Stimulated activated effector memory CD8-positive, alpha-beta T cell treated with anti-CD3 and anti-CD28 coated beads, Interleukin-12 subunit alpha, Interleukin-12 subunit beta, amount 100 ng/mL, for 72 hours (primary cell): ENCODE measurements around the gene PSMG2.

ENCODE experiments used
- ATAC-seq: fragments of 150-1000 bp; cut with Tn5 transposase; 2 replicates; pipeline ENCODE4 v1.10.0; 2021
- DNase-seq, 2 donors: peaks; one replicate each; pipeline ENCODE4 v3.0.0; 2021 to 2022; ENCODE audit warnings: low spot score in 2 of 2
- H3K27ac Mint-ChIP-seq: one replicate; pipeline ENCODE4 v1.8.0; 2022; ENCODE audit warnings: mild to moderate bottlenecking, mixed read lengths
- H3K36me3 Mint-ChIP-seq: one replicate; pipeline ENCODE4 v1.8.0; 2022; ENCODE audit warnings: mild to moderate bottlenecking, mixed read lengths
- H3K4me1 Mint-ChIP-seq: one replicate; pipeline ENCODE4 v1.8.0; 2022; ENCODE audit warnings: mixed read lengths
- H3K4me3 Mint-ChIP-seq: one replicate; pipeline ENCODE4 v1.8.0; 2022; ENCODE audit warnings: mild to moderate bottlenecking, mixed read lengths
- H3K9me3 Mint-ChIP-seq: one replicate; pipeline ENCODE4 v1.8.0; 2022; ENCODE audit warnings: mixed read lengths

Gene PSMG2

DNA sequence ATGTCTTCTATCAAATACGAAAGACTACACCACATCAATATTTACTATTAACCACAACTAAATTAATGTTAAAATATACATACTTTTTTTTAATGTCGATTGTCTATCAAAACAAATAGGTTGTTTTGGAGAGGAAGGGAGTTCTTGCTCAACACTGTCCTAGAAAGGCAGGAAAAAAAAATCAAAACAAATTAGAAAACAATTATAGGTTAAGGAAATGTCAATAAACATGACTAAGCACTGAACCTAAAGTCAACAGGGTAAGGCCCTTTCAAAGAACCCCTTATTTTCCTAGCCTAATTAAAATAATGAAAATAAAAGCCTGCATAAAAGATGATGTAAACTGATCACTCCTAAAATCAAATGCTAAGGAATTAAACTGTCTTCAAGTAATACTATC, 3.1 kb upstream of the PSMG2 start:
- peaks cover 50% of the 10 kb centered on the region for H3K36me3 Mint-ChIP-seq
- no peak for ATAC-seq

DNA sequence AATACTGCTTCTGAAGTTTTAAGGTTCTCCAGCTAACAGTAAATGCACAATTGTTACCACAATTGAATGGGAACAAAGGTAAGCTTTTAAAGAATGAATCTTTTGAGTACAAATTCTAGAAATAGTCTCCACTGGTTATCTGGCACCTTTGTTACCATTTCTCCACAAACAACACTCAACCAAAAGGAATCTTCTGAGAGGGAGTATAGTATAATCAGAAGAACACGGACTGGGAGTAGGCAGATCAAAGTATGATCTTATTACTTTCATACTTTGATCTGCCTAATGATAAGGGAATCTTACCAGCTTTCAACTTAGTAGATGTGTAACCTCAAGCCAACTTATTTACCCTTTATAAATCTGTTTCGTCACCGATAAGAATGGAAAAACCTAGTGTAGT, 1.7 kb upstream of the PSMG2 start:
- H3K27ac Mint-ChIP-seq: peak overlapping the region; percentile 100
- peaks cover 36% of the 10 kb centered on the region for H3K4me1 Mint-ChIP-seq
- DNase-seq: no peak
- no peaks in the 10 kb centered on the region for H3K9me3 Mint-ChIP-seq
- ATAC-seq: no peak
- peak overlapping the region; percentile 99 for H3K4me3 Mint-ChIP-seq
- H3K36me3 Mint-ChIP-seq: peaks cover 47% of the 10 kb centered on the region

More for the DNA sequence above, 3.1 kb upstream of the PSMG2 start:
- H3K9me3 Mint-ChIP-seq: no peaks in the 10 kb centered on the region
- H3K27ac Mint-ChIP-seq: no peak overlapping the region
- H3K4me1 Mint-ChIP-seq: peaks cover 25% of the 10 kb centered on the region
- no peak overlapping the region for H3K4me3 Mint-ChIP-seq
- DNase-seq: no peak

DNA sequence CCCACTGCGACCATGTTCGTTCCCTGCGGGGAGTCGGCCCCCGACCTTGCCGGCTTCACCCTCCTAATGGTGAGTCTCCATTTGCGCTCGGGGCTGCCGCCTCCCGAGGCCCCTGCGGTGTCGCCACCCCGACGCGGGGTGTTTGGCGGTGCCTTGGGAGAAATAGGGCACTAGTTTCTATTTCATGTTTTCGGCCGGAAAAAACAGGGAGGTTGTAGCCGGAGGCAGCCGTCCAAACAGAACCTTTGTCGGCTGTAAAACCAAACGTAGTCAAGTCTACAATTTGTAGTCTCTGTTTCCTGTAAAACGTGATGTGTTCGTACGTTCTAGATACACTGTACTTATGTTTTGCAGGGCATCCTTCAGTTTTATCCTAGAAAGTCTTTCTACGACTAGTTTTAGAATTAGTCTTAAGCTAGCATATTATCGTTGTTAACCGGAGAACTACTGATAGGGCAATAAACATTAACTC, 290 bp downstream of the PSMG2 start:
- peak overlapping the region; percentile 99 for H3K4me3 Mint-ChIP-seq
- DNase-seq (no peak), ATAC-seq (peak; percentile 66)
- no peaks in the 10 kb centered on the region for H3K9me3 Mint-ChIP-seq
- H3K4me1 Mint-ChIP-seq: peaks cover 36% of the 10 kb centered on the region
- H3K27ac Mint-ChIP-seq: peak overlapping the region; percentile 100
- peaks cover 50% of the 10 kb centered on the region for H3K36me3 Mint-ChIP-seq

DNA sequence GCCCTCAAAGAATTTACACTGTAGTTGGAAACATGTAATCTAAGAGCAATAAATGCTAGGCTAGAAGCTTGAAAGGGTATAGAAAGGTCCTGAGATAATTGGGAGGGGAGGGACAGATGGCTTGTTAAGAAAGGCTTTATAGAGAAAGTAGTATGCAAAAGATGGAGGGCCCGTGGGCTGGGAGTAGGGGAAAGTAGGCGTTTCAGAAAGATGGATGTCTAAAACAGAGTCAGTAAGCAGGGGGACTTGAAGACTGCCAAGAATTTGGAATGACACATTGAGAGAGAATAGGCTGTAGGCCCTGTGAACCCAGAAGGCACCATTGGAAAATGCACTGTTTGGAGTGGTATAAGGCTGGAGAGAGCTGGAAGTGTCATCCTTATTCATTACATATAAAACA, 822 bp downstream of the PSMG2 start:
- peak overlapping the region; percentile 99 for H3K4me3 Mint-ChIP-seq
- DNase-seq (no peak), ATAC-seq (no peak)
- no peaks in the 10 kb centered on the region for H3K9me3 Mint-ChIP-seq
- H3K36me3 Mint-ChIP-seq: peaks cover 50% of the 10 kb centered on the region
- H3K4me1 Mint-ChIP-seq: peaks cover 36% of the 10 kb centered on the region
- peak overlapping the region; percentile 100 for H3K27ac Mint-ChIP-seq

DNA sequence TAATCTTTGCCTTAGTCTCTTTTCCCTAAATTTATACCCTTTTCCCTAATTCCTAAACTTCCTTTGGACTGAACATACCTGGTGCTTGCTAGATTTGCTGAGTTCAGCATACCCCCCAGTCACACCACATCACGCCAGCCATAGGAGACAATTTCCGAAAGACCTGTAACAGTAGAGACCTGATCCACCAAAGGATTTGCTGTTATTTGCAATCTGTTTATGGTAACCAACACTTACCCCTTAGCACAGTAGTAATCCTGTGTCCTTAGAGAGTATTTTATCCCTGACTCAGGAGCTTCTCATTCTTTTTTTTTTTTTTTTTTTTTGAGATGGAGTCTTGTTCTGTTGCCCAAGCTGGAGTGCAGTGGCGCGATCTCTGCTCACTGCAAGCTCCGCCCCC, 8.6 kb downstream of the PSMG2 start:
- Mint-ChIP-seq H3K36me3 (peaks cover 100% of the 10 kb centered on the region), H3K9me3 (no peaks in the 10 kb centered on the region), H3K4me1 (no peaks in the 10 kb centered on the region), H3K27ac (peak overlapping the region; percentile 50), H3K4me3 (no peak overlapping the region)
- no peak for ATAC-seq
- DNase-seq: no peak

DNA sequence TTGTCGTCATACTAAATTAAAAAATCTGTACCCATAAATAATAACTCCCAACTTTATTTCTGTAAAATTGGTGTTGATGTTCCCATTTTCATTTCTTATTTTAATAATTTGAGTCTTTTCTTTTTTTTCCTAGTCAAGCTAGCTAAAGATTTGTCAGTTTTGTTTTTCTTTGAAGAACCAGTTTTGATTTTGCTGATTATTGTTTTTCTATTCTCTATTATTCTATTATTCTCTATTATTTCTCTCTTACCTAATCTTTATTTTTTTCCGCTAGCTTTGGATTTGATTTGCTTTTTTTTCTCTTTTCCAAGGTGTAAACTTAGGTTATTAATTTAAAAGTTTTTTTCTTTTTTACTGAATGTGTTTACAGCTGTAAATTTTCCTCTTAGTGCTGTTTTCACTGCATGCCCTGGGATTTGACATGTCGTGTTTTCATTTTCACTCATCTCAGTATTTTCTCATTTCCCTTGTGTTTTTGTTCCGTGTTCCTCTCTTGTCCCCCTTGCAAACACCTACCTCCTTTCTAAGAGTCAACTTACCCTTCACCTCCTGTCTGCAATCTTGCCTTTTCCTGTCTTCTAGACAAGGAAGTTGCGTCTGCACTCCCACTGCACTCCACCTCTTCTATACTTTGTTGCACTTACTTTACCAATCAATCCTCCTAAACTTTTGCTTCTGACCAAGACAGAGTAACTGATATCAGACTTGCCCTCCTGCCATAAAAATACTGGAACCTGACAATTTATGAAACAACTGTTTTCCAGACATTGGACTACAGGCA, 18.8 kb downstream of the PSMG2 start:
- DNase-seq (no peak), ATAC-seq (no peak)
- Mint-ChIP-seq H3K4me3 (no peak overlapping the region), H3K4me1 (peaks cover 6% of the 10 kb centered on the region), H3K27ac (peak overlapping the region; percentile 7), H3K9me3 (no peaks in the 10 kb centered on the region), H3K36me3 (peaks cover 100% of the 10 kb centered on the region)

DNA sequence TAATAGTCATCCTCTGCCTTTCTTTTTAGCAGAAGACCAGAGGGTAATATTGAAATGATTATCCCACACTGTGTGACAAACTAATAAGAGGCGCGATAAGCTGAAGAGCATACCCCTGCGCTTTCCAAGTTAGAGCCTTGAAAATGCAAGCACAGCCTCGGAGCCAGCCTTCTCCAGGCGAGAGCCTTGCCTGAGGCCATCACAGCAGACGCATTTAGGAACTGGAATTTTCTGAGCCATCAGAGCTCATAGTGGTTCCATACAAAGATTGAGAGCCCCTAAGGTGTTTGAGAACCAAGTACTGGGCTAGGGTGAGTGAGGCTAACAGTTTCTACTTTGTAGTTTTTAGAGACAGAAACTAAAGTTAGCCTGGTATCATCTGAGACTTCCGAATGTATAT, 19.9 kb downstream of the PSMG2 start:
- no peak for DNase-seq
- Mint-ChIP-seq H3K4me3 (no peak overlapping the region), H3K36me3 (peaks cover 98% of the 10 kb centered on the region), H3K9me3 (no peaks in the 10 kb centered on the region), H3K27ac (peak overlapping the region; percentile 2), H3K4me1 (peaks cover 6% of the 10 kb centered on the region)
- no peak for ATAC-seq

DNA sequence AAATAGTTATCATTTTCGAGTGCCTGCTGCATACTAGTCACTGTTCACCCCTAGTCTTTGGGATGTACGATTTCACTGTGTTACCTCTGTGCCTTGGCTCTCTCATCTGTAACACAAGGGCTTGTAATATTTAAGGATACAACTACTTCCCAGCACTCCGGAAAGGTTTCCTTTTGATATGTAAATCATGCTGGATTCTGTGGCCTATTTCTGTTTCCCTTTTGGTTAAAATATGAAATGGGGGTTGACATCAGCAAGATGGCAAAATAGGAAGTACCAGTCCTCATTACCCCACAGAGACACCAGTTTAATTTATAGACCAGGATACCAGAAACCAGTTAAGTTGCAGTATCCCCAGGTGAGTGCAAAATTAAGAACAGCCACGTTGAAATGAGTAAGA, 23.5 kb downstream of the PSMG2 start:
- Mint-ChIP-seq H3K4me3 (no peak overlapping the region), H3K27ac (no peak overlapping the region), H3K36me3 (peaks cover 62% of the 10 kb centered on the region), H3K9me3 (no peaks in the 10 kb centered on the region), H3K4me1 (peaks cover 6% of the 10 kb centered on the region)
- ATAC-seq (no peak), DNase-seq (no peak)

DNA sequence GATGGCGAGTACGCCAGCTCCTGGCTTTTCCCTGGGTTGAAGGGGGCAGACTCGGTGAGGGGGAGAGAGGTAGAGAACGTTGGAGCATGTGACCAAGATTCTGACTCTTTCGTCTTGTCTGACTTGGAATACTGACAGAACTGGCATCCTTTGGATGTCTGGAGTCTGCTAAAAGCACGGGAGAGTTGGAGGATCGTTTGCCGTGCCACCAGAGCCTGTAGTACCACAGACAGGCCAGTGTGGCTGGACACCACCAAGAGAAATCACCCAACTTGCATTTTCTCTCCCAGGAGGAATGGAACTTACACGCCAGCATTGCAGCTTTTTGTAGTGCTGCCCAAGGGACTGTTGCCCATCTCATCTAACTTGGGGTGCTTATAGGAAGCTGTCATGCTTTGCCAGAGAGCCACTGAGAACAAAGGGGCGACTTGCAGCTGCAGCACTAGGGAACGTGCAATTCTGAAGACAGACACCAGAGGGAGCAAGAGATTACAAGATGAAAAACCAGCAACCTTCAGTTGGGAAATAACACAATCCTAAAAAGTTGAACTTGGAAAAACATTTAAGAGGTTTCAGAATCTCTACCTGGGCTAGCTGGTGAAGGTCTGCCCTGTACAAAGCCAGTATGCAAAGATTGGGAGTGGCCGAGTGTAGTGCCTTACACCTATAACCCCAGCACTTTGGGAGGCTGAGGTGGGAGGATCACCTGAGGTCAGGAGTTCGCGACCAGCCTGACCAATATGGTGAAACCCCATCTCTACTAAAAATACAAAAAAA, 24.1 kb downstream of the PSMG2 start:
- DNase-seq (peak; percentile 65 to 85), ATAC-seq (peak; percentile 44)
- Mint-ChIP-seq H3K4me3 (no peak overlapping the region), H3K9me3 (no peaks in the 10 kb centered on the region), H3K27ac (no peak overlapping the region), H3K36me3 (peaks cover 56% of the 10 kb centered on the region), H3K4me1 (peaks cover 2% of the 10 kb centered on the region)

DNA sequence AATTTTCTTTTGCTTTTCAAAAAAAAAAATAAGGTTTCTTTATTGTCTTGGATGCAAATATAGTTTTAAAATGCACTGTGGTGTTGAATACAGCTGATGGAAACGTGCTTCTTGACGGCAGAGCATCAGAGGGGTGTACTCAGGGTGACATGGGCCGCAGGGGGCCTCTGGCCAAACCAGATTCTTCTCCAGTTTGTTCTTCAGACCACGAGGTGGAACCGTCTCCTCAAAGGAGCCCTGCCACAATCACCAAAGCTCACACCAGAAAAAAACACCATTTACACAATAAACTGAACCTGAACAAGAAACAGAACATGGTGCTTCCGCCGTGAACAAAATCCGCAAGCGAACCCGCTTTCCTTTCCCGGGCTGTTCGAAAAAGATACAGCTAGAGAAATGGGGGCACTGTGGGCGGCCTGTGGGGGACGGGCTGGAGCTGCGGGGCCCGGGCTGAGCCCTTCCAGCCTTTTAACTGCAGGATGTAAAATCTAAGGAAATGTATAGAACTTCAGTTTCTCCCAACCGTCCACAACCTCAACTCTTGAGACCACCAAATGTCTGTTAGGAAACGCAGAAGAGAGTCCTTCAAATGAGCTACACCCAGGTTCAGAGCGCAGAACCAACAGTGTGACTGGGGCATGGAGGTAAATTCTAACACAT, 34.5 kb downstream of the PSMG2 start:
- H3K4me3 Mint-ChIP-seq: no peak overlapping the region
- no peak for ATAC-seq
- no peak for DNase-seq
- no peaks in the 10 kb centered on the region for H3K9me3 Mint-ChIP-seq
- H3K27ac Mint-ChIP-seq: no peak overlapping the region
- H3K4me1 Mint-ChIP-seq: no peaks in the 10 kb centered on the region
- no peaks in the 10 kb centered on the region for H3K36me3 Mint-ChIP-seq

DNA sequence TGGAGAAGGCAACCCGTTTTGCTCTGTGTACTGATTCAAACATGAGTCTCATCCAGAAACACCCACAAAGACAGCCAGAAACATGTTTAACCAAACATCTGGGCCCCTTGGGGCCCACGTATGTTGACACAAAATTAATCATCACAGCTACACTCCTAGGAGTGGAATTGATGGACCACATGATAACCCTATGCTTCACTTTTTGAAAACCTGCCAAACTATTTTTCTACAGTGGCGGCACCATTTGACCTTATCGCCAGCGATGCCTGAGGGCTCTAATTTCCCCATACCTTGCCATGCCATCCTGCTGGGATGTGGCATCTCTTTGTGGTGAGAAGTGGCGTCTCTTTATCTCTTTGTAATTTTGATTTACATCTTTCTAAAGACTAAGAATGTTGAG, 38.5 kb downstream of the PSMG2 start:
- DNase-seq (no peak), ATAC-seq (peak; percentile 77)
- Mint-ChIP-seq H3K9me3 (no peaks in the 10 kb centered on the region), H3K4me3 (no peak overlapping the region), H3K4me1 (no peaks in the 10 kb centered on the region), H3K36me3 (no peaks in the 10 kb centered on the region), H3K27ac (no peak overlapping the region)

DNA sequence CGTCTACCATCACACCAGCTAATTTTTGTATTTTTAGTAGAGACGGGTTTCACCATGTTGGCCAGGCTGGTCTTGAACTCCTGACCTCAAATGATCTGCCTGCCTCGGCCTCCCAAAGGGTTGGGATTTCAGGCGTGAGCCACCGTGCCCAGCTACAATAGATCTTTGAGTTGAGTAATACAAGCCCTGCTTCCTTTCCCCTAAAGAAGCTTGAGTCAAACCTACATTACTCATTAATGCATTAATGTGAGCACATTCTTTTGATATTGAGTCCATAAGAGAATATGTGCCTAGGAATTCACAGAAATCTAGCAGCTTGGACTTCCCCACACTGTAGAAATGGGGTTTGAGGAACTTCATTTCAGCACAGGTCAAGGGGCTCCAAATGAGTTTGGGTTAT, 39.6 kb downstream of the PSMG2 start:
- DNase-seq: no peak

DNA sequence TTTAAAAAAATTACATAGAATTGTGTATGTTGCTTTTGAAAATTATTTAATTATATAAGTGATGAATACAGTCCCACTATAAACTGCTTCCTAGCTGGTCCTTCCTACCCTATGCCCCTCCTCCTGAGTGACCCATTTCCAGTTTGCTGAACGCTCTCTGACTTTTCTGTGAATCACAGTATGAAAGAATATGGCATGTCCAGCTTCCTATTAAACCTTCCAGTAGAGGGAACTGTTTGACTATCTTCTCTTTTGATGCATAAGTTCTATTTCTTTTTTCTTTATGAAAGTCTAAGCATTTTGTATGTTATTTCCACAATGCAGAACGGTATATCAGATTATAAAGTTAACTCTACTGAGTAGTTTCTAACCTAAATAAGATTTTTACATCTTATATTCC, 41.3 kb downstream of the PSMG2 start:
- no peaks in the 10 kb centered on the region for H3K9me3 Mint-ChIP-seq
- peak; percentile 68 for ATAC-seq
- H3K4me3 Mint-ChIP-seq: no peak overlapping the region
- H3K36me3 Mint-ChIP-seq: peaks cover 2% of the 10 kb centered on the region
- H3K27ac Mint-ChIP-seq: no peak overlapping the region
- no peak for DNase-seq
- peaks cover under 1% of the 10 kb centered on the region for H3K4me1 Mint-ChIP-seq

More for the DNA sequence above, 39.6 kb downstream of the PSMG2 start:
- Mint-ChIP-seq H3K4me1 (no peaks in the 10 kb centered on the region), H3K9me3 (no peaks in the 10 kb centered on the region), H3K36me3 (no peaks in the 10 kb centered on the region), H3K4me3 (no peak overlapping the region), H3K27ac (no peak overlapping the region)
- ATAC-seq: no peak

DNA sequence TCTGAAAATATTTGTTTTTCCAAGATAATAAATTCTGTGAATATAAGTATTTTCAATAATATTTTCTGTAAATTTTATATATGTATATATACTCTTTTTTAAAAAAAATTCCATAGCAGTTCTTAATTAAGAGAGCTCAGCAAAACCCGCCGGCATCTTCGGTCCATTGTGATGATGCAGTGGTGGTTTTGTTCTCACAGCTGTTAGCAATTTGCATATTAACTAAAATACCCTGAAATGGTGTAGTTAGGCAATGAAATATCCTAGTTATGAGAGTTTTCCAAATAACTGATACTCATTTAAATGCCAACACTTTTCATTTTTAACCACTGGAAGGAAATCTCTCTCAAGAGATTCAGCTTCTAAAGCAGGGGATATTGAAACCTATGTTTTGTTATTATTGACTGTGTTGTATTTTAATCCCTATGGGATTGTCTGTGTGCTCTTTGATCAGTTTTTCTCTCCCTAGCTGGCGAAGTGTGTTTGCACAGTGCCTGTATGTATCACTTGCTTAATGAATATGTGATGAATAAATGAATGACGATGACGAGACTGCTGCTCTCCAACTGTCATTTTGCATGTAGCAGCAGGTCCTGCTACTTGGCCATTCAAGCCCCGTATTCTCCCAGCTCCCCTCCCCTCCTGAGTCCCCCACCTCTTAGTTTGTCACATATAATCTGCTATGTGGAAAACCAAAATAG, 42.4 kb downstream of the PSMG2 start:
- H3K4me3 Mint-ChIP-seq: no peak overlapping the region
- no peaks in the 10 kb centered on the region for H3K9me3 Mint-ChIP-seq
- H3K4me1 Mint-ChIP-seq: peaks cover 10% of the 10 kb centered on the region
- H3K27ac Mint-ChIP-seq: no peak overlapping the region
- ATAC-seq: no peak
- peaks cover 8% of the 10 kb centered on the region for H3K36me3 Mint-ChIP-seq
- no peak for DNase-seq
